Measurements from ENCODE around the gene NAA35.

GRCh38 chr9:85905957-85906356, 35.0 kb upstream of the NAA35 start:
- TF ChIP-seq CREB1 (CRISPR knock-in tag; IDR thresholded peaks at IDR 0.05): no peak
- TF ChIP-seq CTCF (IDR thresholded peaks at IDR 0.05): no peak
- TF ChIP-seq NFE2L1 (CRISPR knock-in tag; IDR thresholded peaks at IDR 0.05): no peak
- no peak for TF ChIP-seq GTF2I (CRISPR knock-in tag; conservative IDR thresholded peaks at IDR 0.05)
- TF ChIP-seq FOXK1 (CRISPR knock-in tag; IDR thresholded peaks at IDR 0.05): no peak
- no peak for TF ChIP-seq ELF4 (CRISPR knock-in tag; IDR thresholded peaks at IDR 0.05; ENCODE audit: low read depth)
- no peak for TF ChIP-seq CREM (CRISPR knock-in tag; IDR thresholded peaks at IDR 0.05)
- no peak for TF ChIP-seq NFYB (CRISPR knock-in tag; conservative IDR thresholded peaks at IDR 0.05; ENCODE audit: low read depth)
- no peak for TF ChIP-seq ESRRA (CRISPR knock-in tag; IDR thresholded peaks at IDR 0.05; ENCODE audit: borderline replicate concordance)
- no peak for TF ChIP-seq JUN (CRISPR knock-in tag; IDR thresholded peaks at IDR 0.05)
- no peak for TF ChIP-seq FOXP4 (CRISPR knock-in tag; IDR thresholded peaks at IDR 0.05)

Measured in WTC11 (cell line).